OCI-LY7 (cell line): ENCODE results near the gene HSDL2.

Source experiments
- EZH2phosphoT487 ChIP-seq: fragments of 200-600 bp; sonication (generic); IDR thresholded peaks from 2 replicates; pipeline ENCODE4 v1.6.1; 2018; ENCODE audit warnings: low read depth, borderline replicate concordance, mild to moderate bottlenecking, mixed run types, antibody characterized with exemption, low read length, moderate library complexity, mixed read lengths
- TF ChIP-seq, protein P1 (sequence below): fragments of 200-600 bp; sonication (generic); conservative IDR thresholded peaks from 2 replicates; pipeline ENCODE4 v1.5.1; 2014; ENCODE audit warnings: mild to moderate bottlenecking, antibody characterized with exemption, low read length, moderate library complexity, mixed read lengths

DNA sequence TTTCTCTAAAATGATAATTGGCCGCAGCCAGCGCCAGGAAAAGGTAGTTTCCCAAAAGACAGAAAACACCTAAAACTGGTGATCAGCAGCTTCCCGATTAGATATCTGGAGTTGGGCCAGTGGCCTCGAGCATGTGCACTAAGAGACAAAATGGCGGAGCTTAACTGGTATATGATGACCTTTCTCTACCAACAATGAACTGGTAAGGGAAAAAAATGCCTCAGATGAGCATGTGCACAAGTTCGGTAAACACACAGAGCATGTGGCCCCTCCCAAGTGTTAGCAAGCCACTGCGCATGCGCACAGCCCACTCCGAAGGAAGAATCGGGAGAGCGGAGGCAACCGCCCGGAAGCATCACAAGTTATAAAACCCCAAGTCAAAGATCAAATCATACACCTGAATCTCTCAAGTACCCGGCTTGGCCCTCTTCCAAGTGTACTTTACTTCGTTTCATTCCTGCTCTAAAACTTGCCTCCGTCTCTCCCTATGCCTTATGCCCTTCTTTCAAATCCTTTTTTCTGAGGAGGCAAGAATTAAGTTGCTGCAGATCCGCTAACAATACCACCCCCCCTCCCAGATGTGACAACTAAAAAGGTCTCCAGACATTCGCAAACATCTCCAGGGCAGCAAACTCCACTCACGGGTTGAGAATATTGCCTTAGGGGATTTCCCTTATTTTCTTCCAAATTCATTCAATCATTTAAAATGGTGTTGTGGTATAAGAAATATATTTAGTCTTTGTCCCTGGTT is 31.5 kb upstream of the HSDL2 start:
- TF ChIP-seq, protein P1, sequence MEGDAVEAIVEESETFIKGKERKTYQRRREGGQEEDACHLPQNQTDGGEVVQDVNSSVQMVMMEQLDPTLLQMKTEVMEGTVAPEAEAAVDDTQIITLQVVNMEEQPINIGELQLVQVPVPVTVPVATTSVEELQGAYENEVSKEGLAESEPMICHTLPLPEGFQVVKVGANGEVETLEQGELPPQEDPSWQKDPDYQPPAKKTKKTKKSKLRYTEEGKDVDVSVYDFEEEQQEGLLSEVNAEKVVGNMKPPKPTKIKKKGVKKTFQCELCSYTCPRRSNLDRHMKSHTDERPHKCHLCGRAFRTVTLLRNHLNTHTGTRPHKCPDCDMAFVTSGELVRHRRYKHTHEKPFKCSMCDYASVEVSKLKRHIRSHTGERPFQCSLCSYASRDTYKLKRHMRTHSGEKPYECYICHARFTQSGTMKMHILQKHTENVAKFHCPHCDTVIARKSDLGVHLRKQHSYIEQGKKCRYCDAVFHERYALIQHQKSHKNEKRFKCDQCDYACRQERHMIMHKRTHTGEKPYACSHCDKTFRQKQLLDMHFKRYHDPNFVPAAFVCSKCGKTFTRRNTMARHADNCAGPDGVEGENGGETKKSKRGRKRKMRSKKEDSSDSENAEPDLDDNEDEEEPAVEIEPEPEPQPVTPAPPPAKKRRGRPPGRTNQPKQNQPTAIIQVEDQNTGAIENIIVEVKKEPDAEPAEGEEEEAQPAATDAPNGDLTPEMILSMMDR, result no peak
- no peak for TF ChIP-seq EZH2phosphoT487
